Measurements from ENCODE around the gene RAC3.

Gene RAC3

GRCh38 chr17:82060614-82061013 lies 29.1 kb downstream of the RAC3 start:
- no peak overlapping the region for H2AFZ ChIP-seq (ENCODE audit: low read length)
- H3K4me1 ChIP-seq (ENCODE audit: control insufficient read depth in 2 of 2, insufficient read depth in 1 of 2, low read depth in 1 of 2, low read length in 2 of 2), result peaks cover 4 to 8% of the 10 kb centered on the region in 2 donors
- H3K23ac ChIP-seq (ENCODE audit: low read depth, low read length, poor library complexity), result peak overlapping the region; percentile 73
- no peaks in the 10 kb centered on the region for H3K9me3 ChIP-seq (replicated peaks in 1 of 2; ENCODE audit: control insufficient read depth in 2 of 2, insufficient read depth in 1 of 2, low read depth in 1 of 2, low read length in 2 of 2)
- H2BK5ac ChIP-seq (ENCODE audit: low read length), result peak overlapping the region; percentile 13
- H4K8ac ChIP-seq (ENCODE audit: low read depth, low read length), result no peak overlapping the region
- peak overlapping the region; percentile 28 for H3K18ac ChIP-seq (ENCODE audit: low read length)
- H3K79me1 ChIP-seq (ENCODE audit: low read depth, low read length), result peaks cover 14% of the 10 kb centered on the region
- no CpG with 5 or more reads among the region's 14 CpGs for WGBS, 2 donors (ENCODE audit: extremely low coverage in 2 of 2, insufficient read length in 2 of 2, insufficient replicate concordance in 1 of 2)
- no peak overlapping the region for H2BK12ac ChIP-seq (ENCODE audit: low read length)
- H2AK5ac ChIP-seq (ENCODE audit: low read depth, low read length), result no peak overlapping the region
- H2BK120ac ChIP-seq (ENCODE audit: low read depth, low read length), result no peak overlapping the region
- H3K14ac ChIP-seq (ENCODE audit: low read length), result no peak overlapping the region
- H3K4ac ChIP-seq (ENCODE audit: low read length), result no peak overlapping the region
- no peak overlapping the region for H3K27ac ChIP-seq (replicated peaks; ENCODE audit: low read length)
- no peak overlapping the region for H3K4me2 ChIP-seq (ENCODE audit: insufficient read depth, low read length, poor library complexity, severe bottlenecking)
- H3K4me3 ChIP-seq (ENCODE audit: low read length in 2 of 2), result no peak overlapping the region
- no peak overlapping the region for H3K9ac ChIP-seq (ENCODE audit: low read depth, low read length, poor library complexity)
- peaks cover 61 to 84% of the 10 kb centered on the region in 2 donors for H3K36me3 ChIP-seq (replicated peaks in 1 of 2; ENCODE audit: control insufficient read depth in 2 of 2, insufficient read depth in 2 of 2, low read length in 2 of 2)
- DNase-seq (ENCODE audit: low spot score), result no peak
- no peak overlapping the region for H2BK15ac ChIP-seq (ENCODE audit: low read length)
- H3K27me3 ChIP-seq (ENCODE audit: control insufficient read depth in 3 of 3, insufficient read depth in 3 of 3, low read depth in 1 of 3, low read length in 3 of 3), result no peaks in the 10 kb centered on the region
- H4K91ac ChIP-seq (ENCODE audit: low read depth, low read length, poor library complexity), result no peak overlapping the region

GRCh38 chr17:82061047-82061925 lies 29.8 kb downstream of the RAC3 start:
- Histone ChIP-seq H3K23ac (ENCODE audit: low read depth, low read length, poor library complexity) (peak overlapping the region; percentile 20), H3K4me2 (ENCODE audit: insufficient read depth, low read length, poor library complexity, severe bottlenecking) (no peak overlapping the region), H3K9me3 (replicated peaks in 1 of 2; ENCODE audit: control insufficient read depth in 2 of 2, insufficient read depth in 1 of 2, low read depth in 1 of 2, low read length in 2 of 2) (no peaks in the 10 kb centered on the region), H2BK12ac (ENCODE audit: low read length) (no peak overlapping the region), H3K18ac (ENCODE audit: low read length) (peak overlapping the region; percentile 28), H4K8ac (ENCODE audit: low read depth, low read length) (peak overlapping the region; percentile 65), H2BK5ac (ENCODE audit: low read length) (peak overlapping the region; percentile 13), H3K79me1 (ENCODE audit: low read depth, low read length) (peaks cover 14% of the 10 kb centered on the region), H3K14ac (ENCODE audit: low read length) (no peak overlapping the region), H4K91ac (ENCODE audit: low read depth, low read length, poor library complexity) (no peak overlapping the region), H2BK15ac (ENCODE audit: low read length) (no peak overlapping the region), H3K4ac (ENCODE audit: low read length) (no peak overlapping the region), H2AFZ (ENCODE audit: low read length) (no peak overlapping the region), H2BK120ac (ENCODE audit: low read depth, low read length) (no peak overlapping the region), H3K4me1 (ENCODE audit: control insufficient read depth in 2 of 2, insufficient read depth in 1 of 2, low read depth in 1 of 2, low read length in 2 of 2) (peaks cover 7 to 8% of the 10 kb centered on the region in 2 donors), H3K4me3 (ENCODE audit: low read length in 2 of 2) (peak overlapping the region in 1 of 2 donors; percentile 65), H2AK5ac (ENCODE audit: low read depth, low read length) (peak overlapping the region; percentile 37), H3K36me3 (replicated peaks in 1 of 2; ENCODE audit: control insufficient read depth in 2 of 2, insufficient read depth in 2 of 2, low read length in 2 of 2) (peaks cover 54 to 77% of the 10 kb centered on the region in 2 donors), H3K27ac (replicated peaks; ENCODE audit: low read length) (no peak overlapping the region), H3K9ac (ENCODE audit: low read depth, low read length, poor library complexity) (no peak overlapping the region), H3K27me3 (ENCODE audit: control insufficient read depth in 3 of 3, insufficient read depth in 3 of 3, low read depth in 1 of 3, low read length in 3 of 3) (no peaks in the 10 kb centered on the region)
- no CpG with 5 or more reads among the region's 34 CpGs for WGBS, 2 donors (ENCODE audit: extremely low coverage in 2 of 2, insufficient read length in 2 of 2, insufficient replicate concordance in 1 of 2)
- DNase-seq (ENCODE audit: low spot score), result no peak

- Histone ChIP-seq H2BK12ac (ENCODE audit: low read length) (no peak overlapping the region), H3K18ac (ENCODE audit: low read length) (no peak overlapping the region), H3K4me3 (ENCODE audit: low read length in 2 of 2) (no peak overlapping the region), H3K14ac (ENCODE audit: low read length) (no peak overlapping the region), H2BK15ac (ENCODE audit: low read length) (no peak overlapping the region), H3K27ac (replicated peaks; ENCODE audit: low read length) (no peak overlapping the region), H3K4me1 (ENCODE audit: control insufficient read depth in 2 of 2, insufficient read depth in 1 of 2, low read depth in 1 of 2, low read length in 2 of 2) (peaks cover 7 to 8% of the 10 kb centered on the region in 2 donors), H3K4me2 (ENCODE audit: insufficient read depth, low read length, poor library complexity, severe bottlenecking) (no peak overlapping the region), H2AFZ (ENCODE audit: low read length) (no peak overlapping the region), H3K9me3 (replicated peaks in 1 of 2; ENCODE audit: control insufficient read depth in 2 of 2, insufficient read depth in 1 of 2, low read depth in 1 of 2, low read length in 2 of 2) (no peaks in the 10 kb centered on the region), H4K8ac (ENCODE audit: low read depth, low read length) (no peak overlapping the region), H3K9ac (ENCODE audit: low read depth, low read length, poor library complexity) (no peak overlapping the region), H2AK5ac (ENCODE audit: low read depth, low read length) (no peak overlapping the region), H3K23ac (ENCODE audit: low read depth, low read length, poor library complexity) (no peak overlapping the region), H3K4ac (ENCODE audit: low read length) (no peak overlapping the region), H3K79me1 (ENCODE audit: low read depth, low read length) (peaks cover 12% of the 10 kb centered on the region), H2BK5ac (ENCODE audit: low read length) (peak overlapping the region; percentile 39), H3K36me3 (replicated peaks in 1 of 2; ENCODE audit: control insufficient read depth in 2 of 2, insufficient read depth in 2 of 2, low read length in 2 of 2) (peaks cover 44 to 67% of the 10 kb centered on the region in 2 donors), H2BK120ac (ENCODE audit: low read depth, low read length) (no peak overlapping the region), H3K27me3 (ENCODE audit: control insufficient read depth in 3 of 3, insufficient read depth in 3 of 3, low read depth in 1 of 3, low read length in 3 of 3) (no peaks in the 10 kb centered on the region), H4K91ac (ENCODE audit: low read depth, low read length, poor library complexity) (no peak overlapping the region)
- no CpG with 5 or more reads among the region's 24 CpGs for WGBS, 2 donors (ENCODE audit: extremely low coverage in 2 of 2, insufficient read length in 2 of 2, insufficient replicate concordance in 1 of 2)
- DNase-seq (ENCODE audit: low spot score), result no peak
These were observed 30.9 kb downstream of the RAC3 start for GRCh38 chr17:82062076-82062983.

GRCh38 chr17:82062984-82063368 lies 31.5 kb downstream of the RAC3 start:
- no peak overlapping the region for H3K27ac ChIP-seq (replicated peaks; ENCODE audit: low read length)
- no peak overlapping the region for H3K4ac ChIP-seq (ENCODE audit: low read length)
- H3K14ac ChIP-seq (ENCODE audit: low read length), result no peak overlapping the region
- no peak overlapping the region for H2BK5ac ChIP-seq (ENCODE audit: low read length)
- H3K9ac ChIP-seq (ENCODE audit: low read depth, low read length, poor library complexity), result no peak overlapping the region
- H2BK120ac ChIP-seq (ENCODE audit: low read depth, low read length), result no peak overlapping the region
- H2AK5ac ChIP-seq (ENCODE audit: low read depth, low read length), result no peak overlapping the region
- H2BK12ac ChIP-seq (ENCODE audit: low read length), result no peak overlapping the region
- no peaks in the 10 kb centered on the region for H3K27me3 ChIP-seq (ENCODE audit: control insufficient read depth in 3 of 3, insufficient read depth in 3 of 3, low read depth in 1 of 3, low read length in 3 of 3)
- H3K18ac ChIP-seq (ENCODE audit: low read length), result no peak overlapping the region
- DNase-seq (ENCODE audit: low spot score), result no peak
- no peak overlapping the region for H2AFZ ChIP-seq (ENCODE audit: low read length)
- H3K79me1 ChIP-seq (ENCODE audit: low read depth, low read length), result peaks cover 12% of the 10 kb centered on the region
- no peak overlapping the region for H3K23ac ChIP-seq (ENCODE audit: low read depth, low read length, poor library complexity)
- H3K36me3 ChIP-seq (replicated peaks in 1 of 2; ENCODE audit: control insufficient read depth in 2 of 2, insufficient read depth in 2 of 2, low read length in 2 of 2), result peaks cover 38 to 60% of the 10 kb centered on the region in 2 donors
- no peak overlapping the region for H4K8ac ChIP-seq (ENCODE audit: low read depth, low read length)
- H3K4me1 ChIP-seq (ENCODE audit: control insufficient read depth in 2 of 2, insufficient read depth in 1 of 2, low read depth in 1 of 2, low read length in 2 of 2), result peaks cover 7 to 8% of the 10 kb centered on the region in 2 donors
- no peak overlapping the region for H4K91ac ChIP-seq (ENCODE audit: low read depth, low read length, poor library complexity)
- peak overlapping the region in 1 of 2 donors; percentile 18 for H3K4me3 ChIP-seq (ENCODE audit: low read length in 2 of 2)
- H3K9me3 ChIP-seq (replicated peaks in 1 of 2; ENCODE audit: control insufficient read depth in 2 of 2, insufficient read depth in 1 of 2, low read depth in 1 of 2, low read length in 2 of 2), result no peaks in the 10 kb centered on the region
- no CpG with 5 or more reads among the region's 9 CpGs for WGBS, 2 donors (ENCODE audit: extremely low coverage in 2 of 2, insufficient read length in 2 of 2, insufficient replicate concordance in 1 of 2)
- no peak overlapping the region for H2BK15ac ChIP-seq (ENCODE audit: low read length)
- H3K4me2 ChIP-seq (ENCODE audit: insufficient read depth, low read length, poor library complexity, severe bottlenecking), result no peak overlapping the region
